Fibroblast of pulmonary artery (primary cell): Measurements from ENCODE around the gene SYNE4.

Experiments
- DNase-seq: peaks from one replicate; pipeline ENCODE4 v3.0.0-alpha.2; 2010; ENCODE audit warnings: low read depth
- H3K4me3 ChIP-seq: replicated peaks from 2 replicates; pipeline ENCODE4 v1.5.1; 2011; ENCODE audit warnings: low read depth, mild to moderate bottlenecking, control low read depth, low read length, moderate library complexity
- TF ChIP-seq, protein P1 (sequence below): IDR thresholded peaks from 2 replicates; pipeline ENCODE4 v1.5.1; 2011; ENCODE audit warnings: mild to moderate bottlenecking, control low read depth, low read length, inconsistent platforms; ENCODE audit errors: missing control alignments

The SYNE4 gene

DNA sequence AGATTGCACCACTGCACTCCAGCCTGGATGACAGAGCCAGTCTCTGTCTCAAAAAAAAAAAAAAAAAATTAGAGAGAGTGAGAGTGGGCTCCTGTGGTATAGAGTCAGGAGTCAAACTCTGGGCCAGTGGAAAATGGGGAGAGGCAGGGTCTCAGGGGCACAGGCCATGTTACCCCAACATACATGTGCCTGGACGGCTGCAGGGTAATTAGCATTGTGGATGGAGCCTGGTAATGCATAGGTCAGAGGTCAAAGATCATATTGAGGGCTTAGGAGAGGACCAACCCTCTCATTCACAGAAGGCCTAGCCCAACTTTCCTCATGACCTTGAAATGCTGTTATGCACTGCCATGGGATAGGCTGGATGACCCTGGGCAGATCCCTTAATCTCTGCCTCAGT is 16.9 kb upstream of the SYNE4 start:
- DNase-seq, result no peak
- H3K4me3 ChIP-seq, result no peak overlapping the region
- TF ChIP-seq, protein P1, sequence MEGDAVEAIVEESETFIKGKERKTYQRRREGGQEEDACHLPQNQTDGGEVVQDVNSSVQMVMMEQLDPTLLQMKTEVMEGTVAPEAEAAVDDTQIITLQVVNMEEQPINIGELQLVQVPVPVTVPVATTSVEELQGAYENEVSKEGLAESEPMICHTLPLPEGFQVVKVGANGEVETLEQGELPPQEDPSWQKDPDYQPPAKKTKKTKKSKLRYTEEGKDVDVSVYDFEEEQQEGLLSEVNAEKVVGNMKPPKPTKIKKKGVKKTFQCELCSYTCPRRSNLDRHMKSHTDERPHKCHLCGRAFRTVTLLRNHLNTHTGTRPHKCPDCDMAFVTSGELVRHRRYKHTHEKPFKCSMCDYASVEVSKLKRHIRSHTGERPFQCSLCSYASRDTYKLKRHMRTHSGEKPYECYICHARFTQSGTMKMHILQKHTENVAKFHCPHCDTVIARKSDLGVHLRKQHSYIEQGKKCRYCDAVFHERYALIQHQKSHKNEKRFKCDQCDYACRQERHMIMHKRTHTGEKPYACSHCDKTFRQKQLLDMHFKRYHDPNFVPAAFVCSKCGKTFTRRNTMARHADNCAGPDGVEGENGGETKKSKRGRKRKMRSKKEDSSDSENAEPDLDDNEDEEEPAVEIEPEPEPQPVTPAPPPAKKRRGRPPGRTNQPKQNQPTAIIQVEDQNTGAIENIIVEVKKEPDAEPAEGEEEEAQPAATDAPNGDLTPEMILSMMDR, result no peak

DNA sequence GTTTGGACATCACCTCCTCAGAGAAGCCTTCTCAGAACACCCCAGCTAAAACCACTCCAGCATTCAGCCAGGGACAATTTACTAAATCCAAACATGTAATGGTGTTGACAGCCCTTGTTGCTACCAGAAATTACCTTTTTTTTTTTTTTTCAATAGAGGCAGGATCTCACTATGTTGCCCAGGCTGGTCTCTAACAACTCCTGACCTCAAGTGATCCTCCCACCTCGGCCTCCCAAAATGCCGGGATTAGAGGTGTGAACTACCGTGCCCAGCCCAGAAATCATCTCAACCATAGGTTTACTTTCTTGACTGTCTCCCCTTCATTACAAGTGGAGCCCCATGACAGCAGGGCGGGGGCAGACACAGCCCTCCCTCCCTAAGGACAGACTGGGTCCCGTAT is 14.8 kb upstream of the SYNE4 start:
- TF ChIP-seq, protein P1, result no peak
- no peak overlapping the region for H3K4me3 ChIP-seq
- DNase-seq, result no peak

DNA sequence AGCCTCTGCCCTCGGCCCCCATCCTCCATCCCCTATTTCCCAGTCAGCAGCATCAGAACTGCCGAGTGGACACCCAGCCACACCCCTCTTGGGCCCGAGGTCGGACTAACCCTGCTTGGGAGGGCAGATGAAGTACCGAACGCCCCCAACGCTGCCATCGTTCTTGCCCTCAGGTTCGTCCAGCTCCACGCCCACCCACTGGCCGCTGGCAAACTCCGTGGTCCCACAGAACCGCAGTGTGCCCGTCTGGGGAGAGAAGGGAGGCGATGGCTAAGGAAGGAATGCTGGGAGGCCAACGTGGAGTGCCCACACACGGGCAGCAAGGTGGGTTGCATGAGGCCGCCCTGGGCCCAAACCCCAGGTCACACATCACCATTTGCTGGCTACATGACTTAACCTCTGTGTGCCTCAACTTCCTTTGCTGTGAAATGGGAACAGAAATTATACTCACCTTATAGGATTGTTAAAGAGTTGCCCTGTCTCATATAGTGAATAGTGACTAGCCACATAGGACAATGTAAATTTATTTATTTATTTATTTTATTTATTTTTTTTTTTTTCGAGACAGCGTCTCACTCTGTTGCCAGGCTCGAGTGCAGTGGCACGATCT is 10.6 kb upstream of the SYNE4 start:
- H3K4me3 ChIP-seq, result no peak overlapping the region
- DNase-seq, result no peak
- TF ChIP-seq, protein P1, result no peak

DNA sequence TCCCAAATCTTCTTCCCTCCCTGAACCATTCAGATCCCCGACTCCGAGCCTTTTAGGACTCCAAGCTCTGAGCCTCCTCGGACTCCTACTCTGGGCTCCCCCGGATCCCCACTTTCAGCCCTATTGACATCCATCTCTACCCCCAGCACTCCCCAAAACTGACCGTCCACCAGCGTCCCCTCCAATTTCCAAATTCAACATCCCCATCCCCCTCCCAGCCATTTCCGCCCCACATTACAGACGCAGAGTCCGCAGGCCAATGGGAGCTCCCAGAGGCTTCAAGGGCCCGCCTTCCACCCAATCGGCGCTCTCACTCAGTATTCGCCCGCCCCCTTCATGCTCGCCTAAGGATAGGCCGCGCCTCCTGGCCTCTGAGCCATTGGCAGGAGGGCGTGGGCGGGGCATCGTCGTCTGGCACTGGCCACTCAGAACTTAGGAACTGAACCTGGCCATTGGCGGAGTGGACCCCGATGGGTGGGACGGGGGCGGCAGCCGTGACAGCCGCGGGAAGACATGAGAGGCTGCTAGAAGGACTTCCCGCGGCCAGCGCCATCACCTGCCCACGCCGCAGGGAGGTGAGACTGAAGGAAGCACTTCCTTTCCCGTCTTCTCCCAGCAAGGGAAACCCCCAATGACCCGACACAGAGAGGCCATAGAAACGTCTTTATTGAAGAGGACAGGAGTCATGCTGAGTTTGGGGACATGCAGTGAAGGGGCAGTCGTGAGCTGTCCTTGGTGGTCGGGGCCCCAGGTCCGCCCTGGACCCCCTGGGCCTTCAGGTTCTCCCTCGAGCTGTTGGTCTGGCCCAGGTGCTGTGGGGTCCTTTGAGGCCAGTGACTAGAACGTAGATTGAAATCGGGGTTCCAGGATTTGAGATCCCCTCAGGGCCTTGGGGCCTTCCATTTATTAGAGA is 5.7 kb upstream of the SYNE4 start, which contains the start of gene ALKBH6:
Gene ALKBH6, minus strand, starts transcription at position 202 of the 913 bp plus-strand sequence. CDS start 816 bp downstream, outside the sequence.
- peak within 1 kb of the TSS; percentile 95 for H3K4me3 ChIP-seq

DNA sequence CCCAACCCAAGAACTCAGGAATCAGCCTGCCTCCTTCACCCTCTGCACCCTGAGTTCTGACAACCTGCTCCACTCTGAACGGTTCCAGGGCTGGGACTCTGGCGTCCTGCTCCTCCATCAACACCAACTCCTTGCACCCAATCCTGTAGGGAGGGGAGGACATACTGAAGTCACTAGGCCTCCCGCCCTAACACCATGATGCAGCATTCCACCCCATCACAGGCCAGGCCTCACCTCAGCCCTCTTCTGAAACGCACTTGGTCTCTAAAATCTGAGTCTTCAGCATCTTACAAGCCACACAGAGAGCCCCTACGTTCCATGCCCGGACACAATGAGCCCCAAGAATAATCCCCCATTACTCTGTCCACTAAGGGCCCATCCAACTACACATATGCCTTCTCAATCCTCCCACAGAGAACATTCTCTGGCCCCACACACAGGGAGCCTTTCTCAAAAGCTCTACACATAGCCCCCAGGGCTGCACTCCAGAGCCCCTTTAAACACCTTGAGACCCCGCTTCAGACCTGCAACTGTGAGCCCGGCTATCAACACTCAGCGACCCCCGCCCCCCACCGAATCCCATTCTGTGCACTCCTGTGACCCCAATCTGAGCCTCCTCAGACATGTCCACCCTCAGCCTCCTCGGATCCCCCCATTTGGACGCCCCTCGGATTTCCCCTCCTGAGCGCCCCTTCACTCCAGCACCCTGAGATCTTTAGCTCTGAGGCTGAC is 4.8 kb upstream of the SYNE4 start:
- no peak for DNase-seq
- peak overlapping the region; percentile 95 for H3K4me3 ChIP-seq
- TF ChIP-seq, protein P1, result no peak

More for the DNA sequence above, 5.7 kb upstream of the SYNE4 start, which contains the start of gene ALKBH6:
- peak; percentile 98 for DNase-seq
- TF ChIP-seq, protein P1, result no peak

DNA sequence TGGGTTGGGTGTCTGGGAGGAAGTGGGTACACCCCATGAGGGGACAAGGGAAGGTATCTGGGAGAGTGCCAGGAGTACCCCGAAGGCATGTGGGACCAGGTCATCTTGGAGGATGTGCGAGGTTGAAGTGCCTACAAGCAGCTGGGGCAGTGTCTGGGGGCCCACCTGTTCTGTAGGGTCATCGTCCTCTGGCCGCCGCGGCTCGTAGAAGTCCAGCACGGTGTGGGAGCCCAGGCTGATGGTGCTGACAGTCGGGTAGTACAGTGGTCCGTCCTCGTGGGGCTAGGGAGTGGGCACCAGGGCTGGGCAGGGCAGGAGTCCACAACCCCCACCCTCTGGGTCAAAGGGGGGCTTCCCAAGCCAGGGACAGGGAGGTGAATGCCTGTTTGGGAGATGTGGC is 1.8 kb upstream of the SYNE4 start:
- TF ChIP-seq, protein P1, result no peak
- H3K4me3 ChIP-seq, result no peak overlapping the region
- DNase-seq, result no peak
